CD14-positive monocyte (primary cell): ENCODE results near the gene NR2C2AP. TPM values are rescaled to one million over a fixed set of nuclear protein-coding genes. Genes with fewer than 3 reads are reported as not detected.
A peak's percentile ranks its signal among the peaks of the same experiment; 100 is the strongest.

Experiments used
- DNase-seq, 3 donors: peaks; one replicate each; pipeline ENCODE4 v3.0.0-alpha.2; 2011 to 2022
- H2AFZ ChIP-seq: 2 replicates; pipeline ENCODE4 v1.6.0; 2012; ENCODE audit warnings: mild to moderate bottlenecking, low read depth, low read length, inconsistent platforms; ENCODE audit not compliant: insufficient read depth, poor library complexity, severe bottlenecking
- H3K27ac ChIP-seq, 2 donors: 1 replicate in 1 of 2; 2 replicates in 1 of 2; pipeline ENCODE4 v1.5.1; 2012 to 2013; ENCODE audit warnings: low read length in 2 of 2, control low read depth in 1 of 2, inconsistent platforms in 1 of 2, low read depth in 1 of 2, mild to moderate bottlenecking in 1 of 2
- H3K27me3 ChIP-seq, 2 donors: one replicate each; pipeline versions ENCODE4 v1.6.0 to v1.6.1; 2011 to 2013; ENCODE audit warnings: low read length in 2 of 2; ENCODE audit not compliant: control insufficient read depth in 2 of 2, insufficient read depth in 2 of 2
- H3K36me3 ChIP-seq, 2 donors: replicated peaks in 1 of 2; 1 replicate in 1 of 2; 2 replicates in 1 of 2; pipeline versions ENCODE4 v1.5.1 to v1.6.1; 2012 to 2013; ENCODE audit warnings: low read length in 2 of 2, control low read depth in 1 of 2, inconsistent platforms in 1 of 2, mild to moderate bottlenecking in 1 of 2; ENCODE audit not compliant: insufficient read depth in 2 of 2, control insufficient read depth in 1 of 2
- H3K4me1 ChIP-seq, 2 donors: 1 replicate in 1 of 2; 2 replicates in 1 of 2; pipeline versions ENCODE4 v1.5.1 to v1.6.1; 2012 to 2013; ENCODE audit warnings: low read length in 2 of 2, control low read depth in 1 of 2, inconsistent platforms in 1 of 2, mild to moderate bottlenecking in 1 of 2, moderate library complexity in 1 of 2; ENCODE audit not compliant: insufficient read depth in 2 of 2, control insufficient read depth in 1 of 2
- H3K4me2 ChIP-seq: replicated peaks from 2 replicates; pipeline ENCODE3; 2012; ENCODE audit warnings: low read length, moderate library complexity, mild to moderate bottlenecking; ENCODE audit not compliant: poor library complexity, severe bottlenecking; ENCODE audit errors: extremely low read depth
- H3K4me3 ChIP-seq, 3 experiments: fragments of 200-600 bp in 1 of 3; sonication (generic) in 1 of 3; replicated peaks in 1 of 3; 1 replicate in 2 of 3; 2 replicates in 1 of 3; pipeline ENCODE4 v1.5.1; 2011 to 2013; ENCODE audit warnings: low read length in 3 of 3, mild to moderate bottlenecking in 3 of 3, control low read depth in 2 of 3, low read depth in 2 of 3, inconsistent platforms in 1 of 3, moderate library complexity in 1 of 3
- H3K79me2 ChIP-seq: 2 replicates; pipeline ENCODE4 v1.6.0; 2012; ENCODE audit warnings: mild to moderate bottlenecking, control low read depth, inconsistent platforms, low read length, moderate library complexity; ENCODE audit not compliant: insufficient read depth
- H3K9ac ChIP-seq: 2 replicates; pipeline ENCODE4 v1.6.0; 2017; ENCODE audit warnings: low read length, mild to moderate bottlenecking; ENCODE audit not compliant: insufficient read depth, poor library complexity, severe bottlenecking
- H3K9me3 ChIP-seq, 2 donors: replicated peaks in 1 of 2; 1 replicate in 1 of 2; 2 replicates in 1 of 2; pipeline versions ENCODE4 v1.5.1 to v1.6.1; 2012 to 2013; ENCODE audit warnings: low read length in 2 of 2, control low read depth in 1 of 2; ENCODE audit not compliant: control insufficient read depth in 1 of 2, insufficient read depth in 1 of 2
- H4K20me1 ChIP-seq: 2 replicates; pipeline ENCODE4 v1.6.0; 2012; ENCODE audit warnings: mild to moderate bottlenecking, low read length, control low read depth, moderate library complexity; ENCODE audit not compliant: insufficient read depth
- H3K27ac Mint-ChIP-seq, 7 donors: one replicate each; pipeline ENCODE4 v1.8.0; 2020; ENCODE audit warnings: mild to moderate bottlenecking in 7 of 7, mixed read lengths in 7 of 7, moderate library complexity in 6 of 7, inconsistent platforms in 2 of 7
- H3K27me3 Mint-ChIP-seq, 3 donors: one replicate each; pipeline ENCODE4 v1.8.0; 2021 to 2022; ENCODE audit warnings: low read depth in 3 of 3, mild to moderate bottlenecking in 3 of 3, mixed read lengths in 3 of 3, moderate library complexity in 3 of 3, inconsistent platforms in 1 of 3
- H3K36me3 Mint-ChIP-seq, 2 donors: one replicate each; pipeline ENCODE4 v1.8.0; 2020; ENCODE audit warnings: mixed read lengths in 2 of 2, inconsistent platforms in 1 of 2, mild to moderate bottlenecking in 1 of 2
- H3K4me1 Mint-ChIP-seq: one replicate; pipeline ENCODE4 v1.8.0; 2020; ENCODE audit warnings: mild to moderate bottlenecking, mixed read lengths
- H3K4me3 Mint-ChIP-seq, 2 donors: one replicate each; pipeline ENCODE4 v1.8.0; 2020; ENCODE audit warnings: mild to moderate bottlenecking in 2 of 2, mixed read lengths in 2 of 2, moderate library complexity in 1 of 2
- H3K9me3 Mint-ChIP-seq, 7 donors: one replicate each; pipeline ENCODE4 v1.8.0; 2020 to 2022; ENCODE audit warnings: mixed read lengths in 7 of 7, mild to moderate bottlenecking in 6 of 7, moderate library complexity in 6 of 7, inconsistent platforms in 2 of 7
- WGBS: methylation state at CpG from one replicate; pipeline ENCODE4 v1.1.5; 2013; ENCODE audit warnings: missing lambda C conversion rate; ENCODE audit not compliant: insufficient coverage; 5-methylcytosine and 5-hydroxymethylcytosine counted together
- intact Hi-C, 2 donors: fragments of 100-400 bp; cut with micrococcal nuclease; formaldehyde crosslinking; loops; one replicate each; pipeline versions ENCODE4 v1.15.0 to v1.15.1; 2023
- polyA plus RNA-seq, 3 donors: library from polyadenylated mRNA; depleted of rRNA in 1 of 3; unstranded in 2 of 3; stranded (reverse) in 1 of 3; fragments of 300-500 nt in 2 of 3; fragments of >200 nt in 1 of 3; fragmentation: Illumina TruSeq in 2 of 3; gene quantifications; 1 replicate in 2 of 3; 2 replicates in 1 of 3; pipeline ENCODE4 v1.2.3, GENCODE V29; 2012 to 2021
- TF ChIP-seq, protein P1 (sequence below): fragments of 200-600 bp; IDR thresholded peaks from one replicate; pipeline ENCODE4 v1.8.0; 2022; ENCODE audit warnings: antibody characterized with exemption, mild to moderate bottlenecking

Gene NR2C2AP
- polyA plus RNA-seq, 3 donors: 6.4 to 7.8 (median 6.4) TPM

DNA sequence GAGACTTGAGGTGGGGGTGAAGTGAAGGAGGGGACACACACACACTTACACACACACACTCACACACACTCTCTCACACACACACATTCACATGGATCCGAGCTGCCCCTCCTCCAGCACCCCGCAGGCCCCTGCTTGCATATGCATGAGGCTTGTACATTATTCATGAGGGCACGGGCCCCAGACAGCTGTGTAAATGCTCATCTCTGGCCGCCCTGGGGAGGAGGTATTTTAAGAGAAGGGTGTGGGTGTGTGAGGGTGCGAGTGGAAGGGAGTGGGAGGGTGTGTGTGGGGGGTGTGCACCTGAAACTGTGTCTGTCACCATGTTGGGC lies 10.9 kb upstream of the NR2C2AP start:
- H3K27me3 ChIP-seq: peaks cover 5 to 36% of the 10 kb centered on the region in 2 donors
- H3K36me3 Mint-ChIP-seq: no peaks in the 10 kb centered on the region
- no peak overlapping the region for H3K4me2 ChIP-seq
- no peak overlapping the region for H2AFZ ChIP-seq
- no peaks in the 10 kb centered on the region for H4K20me1 ChIP-seq
- no peak overlapping the region for H3K27ac Mint-ChIP-seq
- H3K4me3 Mint-ChIP-seq: peak overlapping the region in 1 of 2 donors; percentile 52
- no peaks in the 10 kb centered on the region for H3K79me2 ChIP-seq
- peaks cover 0 to 10% (median 5%) of the 10 kb centered on the region in 7 donors for H3K9me3 Mint-ChIP-seq
- H3K27ac ChIP-seq: no peak overlapping the region
- H3K27me3 Mint-ChIP-seq: peaks cover 53 to 71% (median 59%) of the 10 kb centered on the region in 3 donors
- H3K4me1 Mint-ChIP-seq: no peaks in the 10 kb centered on the region
- no peak overlapping the region for H3K4me3 ChIP-seq
- intact Hi-C loops: no loop called here
- H3K9me3 ChIP-seq: peaks cover 2 to 4% of the 10 kb centered on the region in 2 donors
- WGBS: 13% methylated on average over 3 of the region's 5 CpGs
- no peaks in the 10 kb centered on the region for H3K4me1 ChIP-seq
- no peaks in the 10 kb centered on the region for H3K36me3 ChIP-seq
- DNase-seq: no peak
- no peak overlapping the region for H3K9ac ChIP-seq
- TF ChIP-seq, protein P1, sequence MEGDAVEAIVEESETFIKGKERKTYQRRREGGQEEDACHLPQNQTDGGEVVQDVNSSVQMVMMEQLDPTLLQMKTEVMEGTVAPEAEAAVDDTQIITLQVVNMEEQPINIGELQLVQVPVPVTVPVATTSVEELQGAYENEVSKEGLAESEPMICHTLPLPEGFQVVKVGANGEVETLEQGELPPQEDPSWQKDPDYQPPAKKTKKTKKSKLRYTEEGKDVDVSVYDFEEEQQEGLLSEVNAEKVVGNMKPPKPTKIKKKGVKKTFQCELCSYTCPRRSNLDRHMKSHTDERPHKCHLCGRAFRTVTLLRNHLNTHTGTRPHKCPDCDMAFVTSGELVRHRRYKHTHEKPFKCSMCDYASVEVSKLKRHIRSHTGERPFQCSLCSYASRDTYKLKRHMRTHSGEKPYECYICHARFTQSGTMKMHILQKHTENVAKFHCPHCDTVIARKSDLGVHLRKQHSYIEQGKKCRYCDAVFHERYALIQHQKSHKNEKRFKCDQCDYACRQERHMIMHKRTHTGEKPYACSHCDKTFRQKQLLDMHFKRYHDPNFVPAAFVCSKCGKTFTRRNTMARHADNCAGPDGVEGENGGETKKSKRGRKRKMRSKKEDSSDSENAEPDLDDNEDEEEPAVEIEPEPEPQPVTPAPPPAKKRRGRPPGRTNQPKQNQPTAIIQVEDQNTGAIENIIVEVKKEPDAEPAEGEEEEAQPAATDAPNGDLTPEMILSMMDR: no peak

DNA sequence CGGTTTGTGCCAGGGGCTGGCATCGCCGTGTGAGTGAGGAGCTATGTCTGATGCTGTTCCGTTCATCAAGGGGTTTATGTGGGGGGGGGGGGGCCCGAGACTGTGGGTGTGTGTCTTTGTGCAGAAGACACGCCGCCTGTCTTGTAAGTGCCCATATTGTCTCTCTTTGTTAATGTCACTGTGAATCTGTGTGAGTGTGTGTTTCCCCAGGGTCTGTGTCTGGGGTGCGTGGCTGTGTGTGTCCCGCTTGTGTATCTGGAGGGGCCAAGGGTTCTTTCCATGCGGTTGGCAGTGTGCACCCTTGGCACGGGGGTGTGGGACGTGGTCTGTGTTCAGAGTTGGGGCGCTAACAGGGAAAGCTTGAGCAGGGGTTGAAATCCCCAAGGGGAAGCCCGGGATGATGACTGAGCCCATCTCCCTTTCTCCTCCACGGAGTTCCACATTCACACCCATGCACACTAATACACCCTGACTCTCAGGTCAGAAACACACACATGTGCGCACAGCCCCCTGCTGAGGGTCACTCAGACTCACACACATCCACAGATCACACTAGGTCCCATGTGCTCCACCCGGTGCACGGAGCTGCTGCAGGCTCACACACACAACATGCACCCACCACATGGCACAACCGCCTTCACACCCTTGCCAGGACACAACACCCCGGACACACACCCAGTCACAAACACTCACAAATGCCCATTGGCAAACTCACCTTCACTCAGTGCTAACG lies 10.4 kb upstream of the NR2C2AP start:
- DNase-seq: no peak
- no peak overlapping the region for H3K4me2 ChIP-seq
- no peaks in the 10 kb centered on the region for H3K4me1 ChIP-seq
- WGBS: 48% methylated on average over 16 of the region's 21 CpGs
- H3K79me2 ChIP-seq: no peaks in the 10 kb centered on the region
- Mint-ChIP-seq H3K4me3 (peak overlapping the region in 1 of 2 donors; percentile 52), H3K9me3 (peaks cover 0 to 10% (median 5%) of the 10 kb centered on the region in 7 donors), H3K4me1 (no peaks in the 10 kb centered on the region), H3K27me3 (peaks cover 52 to 72% (median 59%) of the 10 kb centered on the region in 3 donors), H3K36me3 (no peaks in the 10 kb centered on the region), H3K27ac (no peak overlapping the region)
- peaks cover 5 to 36% of the 10 kb centered on the region in 2 donors for H3K27me3 ChIP-seq
- H2AFZ ChIP-seq: no peak overlapping the region
- TF ChIP-seq, protein P1: no peak
- H3K9me3 ChIP-seq: peaks cover 2 to 4% of the 10 kb centered on the region in 2 donors
- H3K36me3 ChIP-seq: no peaks in the 10 kb centered on the region
- no peak overlapping the region for H3K4me3 ChIP-seq
- no peak overlapping the region for H3K9ac ChIP-seq
- intact Hi-C loops: no loop called here
- no peak overlapping the region for H3K27ac ChIP-seq
- no peaks in the 10 kb centered on the region for H4K20me1 ChIP-seq
